ENCODE measurements around the gene FAM131C.
"Not testable (repeated sequence)": the region's sequence is repeated elsewhere in the genome, so short reads cannot be mapped to it uniquely, and the experiment has no call there.

FAM131C gene

GRCh38 chr1:16041200-16041599, 32.3 kb downstream of the FAM131C start:
- DNase-seq: no peak

GRCh38 chr1:16039871-16040270, 33.6 kb downstream of the FAM131C start:
- not testable (repeated sequence) for DNase-seq

- no peak for DNase-seq
These were observed 34.9 kb downstream of the FAM131C start for GRCh38 chr1:16038620-16038912.

- not testable (repeated sequence) for DNase-seq
These were observed 37.0 kb downstream of the FAM131C start for GRCh38 chr1:16036461-16036860.

- DNase-seq: not testable (repeated sequence)
These were observed 40.3 kb downstream of the FAM131C start for GRCh38 chr1:16033103-16033632.

GRCh38 chr1:16032388-16033102, 40.9 kb downstream of the FAM131C start:
- DNase-seq: peak in 47 of 56 donors; percentile 10 to 77 (median 45)

GRCh38 chr1:16031551-16031950, 41.9 kb downstream of the FAM131C start:
- DNase-seq: no peak

- DNase-seq: no peak
These were observed 44.2 kb downstream of the FAM131C start for GRCh38 chr1:16029288-16029687.

- not testable (repeated sequence) for DNase-seq
These were observed 44.5 kb downstream of the FAM131C start for GRCh38 chr1:16029003-16029268.

GRCh38 chr1:16028237-16029002, 45.0 kb downstream of the FAM131C start:
- no peak for DNase-seq

GRCh38 chr1:16026723-16027484, 46.5 kb downstream of the FAM131C start:
- DNase-seq: no peak

- not testable (repeated sequence) for DNase-seq
These were observed 47.1 kb downstream of the FAM131C start for GRCh38 chr1:16026302-16026701.

GRCh38 chr1:16023050-16023653, 50.3 kb downstream of the FAM131C start:
- no peak for DNase-seq

GRCh38 chr1:16022393-16022792, 51.1 kb downstream of the FAM131C start:
- no peak for DNase-seq

GRCh38 chr1:16021681-16022080, 51.8 kb downstream of the FAM131C start, which contains the start of gene CLCNKA:
Gene CLCNKA (plus strand): TSS chr1:16022036. CDS start chr1:16022620, 584 bp downstream.
- DNase-seq: no peak

GRCh38 chr1:16020878-16021277, 52.6 kb downstream of the FAM131C start:
- DNase-seq: not testable (repeated sequence)

- DNase-seq: no peak
These were observed 53.1 kb downstream of the FAM131C start for GRCh38 chr1:16020325-16020724.

GRCh38 chr1:16019644-16020277, 53.7 kb downstream of the FAM131C start:
- peak in 18 of 56 donors; percentile 5 to 66 (median 36) for DNase-seq

- peak in 2 of 56 donors; percentile 4 to 16 for DNase-seq
These were observed 54.5 kb downstream of the FAM131C start for GRCh38 chr1:16018749-16019643.

GRCh38 chr1:16018308-16018707, 55.1 kb downstream of the FAM131C start:
- peak in 1 of 56 donors; percentile 5 for DNase-seq
